GM19043 (cell line): ENCODE results near the gene STEAP2.
"Not testable (repeated sequence)": the region's sequence is repeated elsewhere in the genome, so short reads cannot be mapped to it uniquely, and the experiment has no call there.

Experiments
- ATAC-seq: cut with Tn5 transposase; IDR thresholded peaks from one replicate; pipeline ENCODE4 v1.9.1; 2021; ENCODE audit warnings: low read depth; ENCODE audit not compliant: unreplicated experiment

STEAP2 gene

GRCh38 chr7:90211391-90212148 lies at the start of gene STEAP2:
STEAP2 (plus strand) TSS chr7:90211740; CDS start chr7:90225083, 13,343 bp downstream.
- ATAC-seq = peak; percentile 87

DNA sequence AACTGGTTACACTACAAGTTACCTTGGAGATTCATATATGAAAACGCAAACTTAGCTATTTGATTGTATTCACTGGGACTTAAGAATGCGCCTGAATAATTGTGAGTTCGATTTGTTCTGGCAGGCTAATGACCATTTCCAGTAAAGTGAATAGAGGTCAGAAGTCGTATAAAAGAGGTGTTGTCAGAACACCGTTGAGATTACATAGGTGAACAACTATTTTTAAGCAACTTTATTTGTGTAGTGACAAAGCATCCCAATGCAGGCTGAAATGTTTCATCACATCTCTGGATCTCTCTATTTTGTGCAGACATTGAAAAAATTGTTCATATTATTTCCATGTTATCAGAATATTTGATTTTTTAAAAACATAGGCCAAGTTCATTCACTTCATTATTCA lies 48.0 kb upstream of the STEAP2 start:
- ATAC-seq = no peak

- ATAC-seq = no peak
These were observed 45.8 kb upstream of the STEAP2 start for GRCh38 chr7:90165724-90166123.

DNA sequence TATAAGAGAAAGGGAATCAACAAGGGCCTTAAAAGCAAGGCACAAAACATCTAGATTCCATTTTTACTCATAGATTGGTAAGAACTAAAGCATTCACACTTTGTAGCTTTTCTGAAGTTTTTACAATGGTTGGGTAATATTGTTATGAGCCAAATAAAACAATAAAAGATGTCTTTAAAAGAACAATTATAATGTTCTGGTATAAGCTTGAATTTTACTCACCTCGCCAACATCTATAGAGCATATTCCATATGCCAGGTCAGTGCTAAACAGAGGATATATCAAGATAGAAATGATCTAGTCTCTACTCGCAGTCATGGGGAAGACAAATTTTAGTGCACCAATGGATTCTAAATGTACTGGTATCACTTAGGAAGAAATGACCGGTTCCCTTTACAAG lies 45.4 kb upstream of the STEAP2 start:
- no peak for ATAC-seq

- ATAC-seq = no peak
These were observed 44.2 kb upstream of the STEAP2 start for GRCh38 chr7:90167361-90167760.

DNA sequence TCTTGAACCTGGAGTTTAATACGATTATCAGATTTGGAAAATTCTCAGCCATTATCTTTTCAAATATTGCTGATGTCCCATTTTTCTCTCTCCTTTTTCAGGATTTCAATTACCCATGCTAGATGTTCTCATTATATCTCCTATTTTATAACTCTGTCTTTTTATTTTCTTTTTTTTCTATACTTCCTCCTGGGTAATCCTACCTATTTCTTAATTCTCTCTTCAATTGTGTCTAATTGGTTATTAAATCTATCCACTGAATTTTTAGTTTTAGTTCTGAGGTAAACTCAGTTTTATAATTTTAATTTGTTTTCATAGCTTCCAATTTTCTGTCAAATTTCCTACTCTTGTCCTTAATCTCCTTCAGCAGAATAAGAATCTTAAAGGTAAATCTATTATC lies 41.6 kb upstream of the STEAP2 start:
- no peak for ATAC-seq

GRCh38 chr7:90172121-90172520 lies 39.4 kb upstream of the STEAP2 start:
- ATAC-seq = no peak

DNA sequence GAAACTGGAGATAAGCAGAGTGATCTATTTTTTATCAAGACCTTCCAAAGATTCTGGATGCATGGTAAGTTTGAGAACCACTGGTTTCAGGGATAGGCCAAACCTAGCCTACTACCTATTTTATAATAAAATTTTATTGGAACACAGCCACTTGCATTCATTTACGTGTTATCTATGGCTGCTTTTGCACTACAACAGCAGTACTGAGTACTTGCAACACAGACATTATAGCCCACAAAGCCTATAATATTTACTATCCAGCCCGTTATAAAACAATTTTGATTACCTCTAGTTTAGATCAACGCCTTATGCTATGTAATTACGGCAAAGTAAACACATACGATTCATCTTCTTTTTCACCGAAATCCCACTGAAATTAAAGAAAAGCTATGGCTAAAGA lies 38.9 kb upstream of the STEAP2 start:
- no peak for ATAC-seq

DNA sequence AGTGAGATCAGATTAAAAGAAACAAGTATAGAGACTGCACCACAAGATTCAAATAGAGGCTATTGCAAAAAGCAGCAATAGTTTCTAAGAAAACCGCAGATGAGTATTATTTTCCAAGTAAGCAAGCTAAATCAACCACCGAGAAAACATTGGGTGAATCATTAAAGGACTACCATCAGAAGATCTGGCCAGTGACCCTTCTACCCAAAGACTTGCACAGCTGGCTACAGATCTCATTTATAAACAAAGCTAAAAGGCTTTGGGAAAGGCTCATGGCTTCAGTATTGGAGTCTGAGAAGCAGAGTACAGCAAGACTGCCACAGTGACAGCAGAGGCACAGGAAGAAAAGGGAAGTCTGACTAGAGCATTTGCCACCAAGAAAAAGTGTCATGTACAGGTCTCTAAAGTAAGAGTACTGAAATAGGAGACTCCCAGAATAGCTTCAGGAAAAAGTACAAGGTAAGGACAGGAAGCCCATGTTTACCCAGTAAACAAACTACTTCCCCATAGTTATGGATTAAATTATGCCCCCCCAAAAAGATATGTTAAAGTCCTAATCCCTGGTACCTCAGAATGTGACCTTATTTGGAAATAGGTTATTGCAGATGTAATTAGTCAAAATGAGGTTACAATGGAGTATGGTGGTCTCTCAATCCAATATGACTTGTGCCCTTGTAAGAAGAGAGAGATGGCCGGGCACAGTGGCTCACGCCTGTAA lies 38.3 kb upstream of the STEAP2 start:
- ATAC-seq = peak; percentile 90

GRCh38 chr7:90175667-90176066 lies 35.9 kb upstream of the STEAP2 start:
- no peak for ATAC-seq

- ATAC-seq = no peak
These were observed 35.3 kb upstream of the STEAP2 start for GRCh38 chr7:90176195-90176594.

DNA sequence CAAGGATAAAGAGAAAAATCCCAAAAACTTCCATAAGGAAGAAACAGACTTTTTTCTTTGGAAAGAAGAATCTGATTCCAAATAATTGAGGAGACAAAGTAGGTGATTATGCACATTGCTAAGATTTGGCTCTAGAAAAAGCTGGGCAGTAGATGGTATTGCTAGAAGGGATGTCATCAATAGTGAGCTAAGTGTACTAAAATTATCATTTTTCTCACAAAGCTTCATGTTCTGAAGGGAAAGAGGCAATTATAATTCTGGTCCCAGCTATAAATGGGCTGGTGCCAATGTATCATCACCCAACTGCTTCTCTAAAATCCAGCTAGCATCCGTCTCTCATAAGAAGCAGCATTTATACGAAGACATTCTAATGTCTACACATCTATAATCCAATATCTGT lies 33.4 kb upstream of the STEAP2 start:
- no peak for ATAC-seq

- peak; percentile 97 for ATAC-seq
These were observed 32.8 kb upstream of the STEAP2 start for GRCh38 chr7:90178679-90179278.

DNA sequence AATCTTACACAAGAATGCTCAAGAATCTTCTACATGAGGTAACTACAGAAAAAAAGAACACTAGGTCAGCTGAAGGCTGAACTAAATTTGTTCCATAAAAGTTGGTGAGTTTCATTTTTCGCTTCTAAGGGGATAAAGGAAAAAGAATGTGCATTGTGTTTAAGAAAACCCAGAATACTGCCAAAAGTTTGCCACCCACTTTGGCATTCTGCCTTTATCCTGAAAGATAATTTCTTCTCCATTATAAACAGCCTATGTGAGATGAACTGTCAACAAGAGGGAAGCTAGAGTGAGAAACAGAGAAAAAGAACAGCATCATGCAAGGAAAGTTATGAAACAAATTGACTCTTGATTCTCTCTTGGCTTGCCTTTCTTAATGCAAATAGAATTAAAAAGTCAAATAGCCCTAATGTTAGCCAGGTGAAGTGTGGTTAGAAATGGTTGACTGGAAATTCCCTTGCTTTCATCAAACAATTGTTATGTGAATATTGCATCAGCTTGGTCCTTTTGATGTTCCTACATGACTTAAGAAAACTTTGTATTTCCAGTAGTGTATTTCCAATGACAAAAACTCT lies 31.4 kb upstream of the STEAP2 start:
- no peak for ATAC-seq

DNA sequence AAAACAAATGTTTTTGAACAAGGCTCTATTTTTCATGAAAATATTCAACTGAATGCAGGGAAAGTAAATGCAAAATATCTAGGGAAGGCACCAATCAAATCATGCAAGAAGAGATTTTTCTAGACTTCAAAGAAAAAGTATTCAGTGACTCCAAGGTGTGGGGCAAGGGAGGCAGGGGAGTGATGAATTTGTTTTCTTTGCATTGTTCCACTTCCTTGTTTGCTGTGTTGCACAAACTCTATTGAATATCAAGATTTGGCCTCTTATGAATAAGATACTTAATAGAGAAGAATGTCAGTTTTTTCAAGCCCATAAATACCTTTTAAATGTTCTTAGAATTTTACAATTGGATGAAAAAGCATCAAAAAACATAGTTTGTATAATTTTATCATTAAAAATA lies 30.9 kb upstream of the STEAP2 start:
- ATAC-seq = no peak

GRCh38 chr7:90181485-90181884 lies 30.1 kb upstream of the STEAP2 start:
- no peak for ATAC-seq

GRCh38 chr7:90186290-90186689 lies 25.2 kb upstream of the STEAP2 start:
- ATAC-seq = not testable (repeated sequence)

- ATAC-seq = no peak
These were observed 24.0 kb upstream of the STEAP2 start for GRCh38 chr7:90187507-90188050.

GRCh38 chr7:90188281-90188680 lies 23.3 kb upstream of the STEAP2 start:
- peak; percentile 97 for ATAC-seq

- no peak for ATAC-seq
These were observed 20.5 kb upstream of the STEAP2 start for GRCh38 chr7:90190995-90191394.

- no peak for ATAC-seq
These were observed 19.9 kb upstream of the STEAP2 start for GRCh38 chr7:90191648-90192047.
